HTR-8/SVneo (cell line): ENCODE measurements around the gene DHX35.
"Not testable (repeated sequence)": the region's sequence is repeated elsewhere in the genome, so short reads cannot be mapped to it uniquely, and the experiment has no call there.

Experiments
- DNase-seq: peaks from one replicate; pipeline ENCODE4 v3.0.0; 2011; ENCODE audit warnings: low spot score, mixed read lengths; ENCODE audit not compliant: insufficient read length
- FAIRE-seq: peaks from 2 replicates; lab custom pipeline; 2011; peaks lifted over from hg19 to GRCh38; lab: Jason Lieb, UNC

DHX35 gene

DNA sequence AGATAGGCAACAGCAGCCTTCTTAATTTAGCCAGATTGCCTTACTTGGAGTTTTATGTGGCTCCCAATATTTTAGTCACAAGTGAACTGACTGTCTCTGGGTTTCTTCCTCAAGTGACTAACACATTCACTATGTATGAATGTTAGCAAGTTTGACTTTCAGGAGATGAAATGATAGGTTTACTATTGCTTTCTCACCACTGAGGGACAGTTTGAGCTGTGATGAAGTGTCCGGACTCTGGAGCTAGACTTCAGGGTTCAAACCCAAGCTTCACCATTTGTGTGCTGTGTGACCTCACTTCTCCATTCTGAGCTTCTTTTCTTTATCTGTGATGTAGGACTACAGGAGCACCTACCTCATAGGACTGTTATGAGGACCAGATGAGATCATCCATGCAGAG, 8.2 kb downstream of the DHX35 start:
- peak; percentile 38 for DNase-seq

DNA sequence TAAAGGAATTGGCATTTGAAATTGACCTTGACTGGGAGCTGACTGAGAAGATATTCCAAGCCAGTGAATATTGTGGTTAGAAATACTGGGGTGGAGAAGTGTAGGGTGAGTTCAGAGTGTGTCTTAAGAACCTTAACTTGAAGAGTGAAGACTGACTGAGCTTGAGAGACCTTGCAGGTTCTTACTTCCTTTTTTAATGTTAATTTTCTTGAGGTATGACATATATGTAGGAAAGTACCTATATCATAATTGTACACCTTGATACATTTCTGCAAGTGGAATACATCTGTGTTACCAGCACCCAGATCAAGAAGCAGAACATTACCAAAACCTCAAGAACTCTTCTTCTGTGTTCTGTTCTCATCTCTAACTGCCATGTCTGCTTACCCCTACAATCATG, 11.0 kb downstream of the DHX35 start:
- DNase-seq, result no peak
- no peak for FAIRE-seq

More for the DNA sequence above, 8.2 kb downstream of the DHX35 start:
- FAIRE-seq, result no peak

DNA sequence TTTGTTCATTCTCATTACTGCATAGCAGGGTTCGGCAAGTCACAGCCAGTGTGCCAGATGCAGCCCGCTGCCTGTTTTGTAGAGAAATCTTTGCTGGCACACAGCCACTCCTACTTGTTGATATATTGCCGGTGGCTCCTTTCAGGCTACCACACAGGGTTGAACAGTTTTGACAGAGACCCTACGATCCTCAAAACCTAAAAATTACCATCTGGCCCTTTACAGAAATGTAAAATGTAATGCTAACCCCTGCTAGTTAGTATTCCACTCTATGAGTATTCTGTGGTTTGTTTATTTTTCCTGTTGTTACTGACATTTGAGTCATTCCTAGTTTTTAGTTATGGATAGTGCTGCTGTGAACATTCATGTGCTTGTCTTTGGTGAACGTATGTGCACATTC, 11.5 kb downstream of the DHX35 start:
- DNase-seq, result no peak
- peak; percentile 71 for FAIRE-seq

DNA sequence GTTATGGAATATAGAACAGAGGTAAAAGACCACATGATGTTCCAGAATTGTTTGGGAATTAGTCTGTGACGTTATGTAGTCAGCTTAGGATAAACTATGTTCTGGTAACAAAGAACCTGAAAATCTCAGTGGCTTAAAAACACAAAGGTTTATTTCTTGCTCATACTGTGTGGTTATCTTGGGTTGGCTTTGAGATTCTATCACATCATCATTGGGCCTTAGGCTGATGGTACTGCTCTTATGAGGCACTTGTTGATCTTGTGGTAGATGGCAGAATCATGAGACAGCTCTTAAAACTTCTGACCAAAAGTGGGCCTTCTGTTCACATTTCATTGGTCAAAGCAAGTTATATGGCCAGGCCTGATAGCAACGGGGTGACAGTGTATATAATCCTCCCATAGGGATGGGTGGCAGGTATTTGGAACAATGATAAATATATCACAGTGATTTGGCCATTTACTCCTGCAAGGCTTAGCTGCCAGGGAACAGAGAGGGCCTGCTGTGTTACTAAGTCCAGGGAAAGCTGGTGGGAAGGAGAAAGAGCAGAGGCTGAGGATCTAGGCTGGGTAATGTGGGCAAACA, 13.5 kb downstream of the DHX35 start:
- FAIRE-seq, result no peak
- DNase-seq, result no peak

DNA sequence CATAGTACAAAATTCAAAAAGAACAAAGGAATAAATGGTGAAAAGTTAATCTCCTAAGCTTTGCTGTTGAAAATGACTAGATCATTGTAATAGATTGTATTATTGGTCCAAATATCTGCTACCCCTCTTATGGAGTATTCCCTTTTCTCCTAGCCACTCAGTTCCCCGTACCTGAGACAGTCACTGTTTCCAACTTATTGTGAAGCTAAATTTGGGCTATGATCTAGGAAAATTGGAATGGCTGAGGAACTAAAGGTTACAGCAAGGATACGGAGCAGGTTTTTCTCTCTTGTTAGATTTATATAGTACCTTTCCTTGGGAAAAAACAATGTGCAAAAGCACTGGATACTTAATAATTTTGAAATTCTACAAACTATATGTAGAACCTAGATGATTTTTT, 17.3 kb downstream of the DHX35 start:
- DNase-seq (no peak), FAIRE-seq (no peak)

DNA sequence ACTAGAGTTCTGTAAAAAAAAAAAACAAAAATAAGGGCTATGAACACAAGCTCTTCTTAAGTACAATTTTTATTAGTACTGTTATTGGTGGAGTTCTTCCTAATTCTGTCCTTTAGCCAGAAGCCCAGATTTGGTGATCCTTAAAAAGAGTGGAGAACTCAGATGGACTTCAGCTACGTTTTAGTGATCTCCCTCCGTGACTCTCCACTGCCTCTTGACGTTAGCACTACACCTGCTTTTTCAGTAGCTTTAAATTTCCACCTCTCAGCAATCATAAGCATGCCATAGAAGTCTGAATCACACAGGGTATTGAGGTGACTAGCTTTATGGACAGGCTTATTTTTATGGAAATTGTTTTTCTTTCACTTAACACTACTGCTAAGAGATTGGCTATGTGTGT, 17.7 kb downstream of the DHX35 start:
- no peak for FAIRE-seq
- DNase-seq, result no peak

DNA sequence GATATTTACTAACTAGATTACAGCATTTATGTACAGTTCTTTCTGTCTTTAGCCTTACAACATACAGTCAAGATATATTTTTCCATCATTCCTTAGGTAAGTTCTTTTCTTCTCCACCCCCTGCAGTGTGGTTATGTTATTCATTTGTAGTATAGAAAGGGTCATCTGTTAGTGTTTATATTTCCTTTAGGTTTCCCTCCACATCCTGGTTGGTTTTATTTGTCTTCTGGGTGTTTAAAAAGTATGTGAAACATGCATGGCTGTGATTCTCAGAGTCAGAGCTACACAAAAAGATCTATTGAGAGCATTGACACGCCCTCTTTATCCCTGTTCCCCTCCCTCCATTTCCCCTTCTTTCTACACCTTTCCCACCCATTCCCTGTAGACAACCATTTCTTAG, 20.1 kb downstream of the DHX35 start:
- no peak for DNase-seq
- FAIRE-seq, result peak; percentile 67

DNA sequence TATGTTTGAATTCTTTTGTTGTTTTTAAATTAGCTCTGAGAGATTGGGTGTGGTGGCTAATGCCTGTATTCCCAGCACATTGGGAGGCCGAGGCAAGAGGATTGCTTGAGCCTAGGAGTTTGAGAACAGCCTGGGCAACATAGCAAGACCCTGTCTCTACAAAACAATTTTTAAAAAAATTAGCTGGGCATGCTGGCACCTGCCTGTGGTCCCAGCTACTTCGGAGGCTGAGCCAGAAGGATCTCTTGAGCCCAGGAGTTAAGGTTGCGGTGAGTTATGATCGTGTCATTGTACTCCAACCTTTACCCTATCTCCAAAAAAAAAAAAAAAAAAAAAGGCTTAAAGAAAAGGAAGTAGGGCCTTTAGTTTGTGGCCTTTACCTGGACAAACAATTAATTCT, 22.9 kb downstream of the DHX35 start:
- DNase-seq (no peak), FAIRE-seq (no peak)

DNA sequence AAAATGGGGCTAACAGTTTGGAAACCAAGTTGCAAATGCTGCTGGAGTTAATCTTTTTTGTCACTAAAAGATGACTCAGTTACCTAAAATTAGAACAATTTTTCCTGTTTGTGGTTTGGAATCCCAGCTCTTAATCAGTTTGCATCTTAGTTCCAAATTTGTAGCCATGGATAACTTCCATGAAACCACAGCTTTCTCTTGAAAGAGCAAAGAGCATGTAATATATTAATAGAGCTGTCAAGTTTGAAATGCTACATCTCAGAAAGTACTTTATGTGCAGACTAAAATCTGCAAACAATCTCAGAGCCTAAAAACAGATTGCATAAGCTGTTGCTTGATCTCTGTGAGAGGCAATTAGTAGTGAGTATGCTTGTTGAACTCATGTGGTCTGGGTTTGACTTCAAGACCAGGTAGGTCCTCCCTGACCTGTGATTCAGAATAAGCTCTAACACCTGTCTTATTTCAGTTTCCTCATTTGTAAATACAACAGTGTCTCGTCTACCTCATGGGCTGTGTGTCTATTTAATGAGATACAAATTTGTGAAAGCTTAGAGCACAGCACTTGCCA, 23.5 kb downstream of the DHX35 start:
- peak; percentile 92 for FAIRE-seq
- peak; percentile 56 for DNase-seq

DNA sequence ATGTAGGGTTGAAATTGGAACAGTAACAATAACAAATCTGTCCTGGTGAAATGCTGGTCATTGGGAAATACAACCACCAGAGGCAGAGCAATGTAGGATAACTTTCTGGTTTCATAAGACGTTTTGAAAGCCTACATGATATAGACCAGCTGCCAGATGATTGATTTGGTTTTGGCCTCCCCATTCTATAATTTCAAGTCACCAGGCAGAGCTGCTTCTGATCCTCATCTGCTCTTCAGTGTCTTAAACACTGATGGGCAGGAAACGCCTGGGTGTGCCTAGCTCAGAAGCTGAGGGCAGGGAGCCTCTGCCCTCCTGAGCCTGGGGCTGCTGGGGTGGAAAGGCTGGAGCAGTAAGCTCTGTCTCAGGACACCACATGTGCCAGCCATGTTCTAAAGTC, 24.5 kb downstream of the DHX35 start:
- DNase-seq (no peak), FAIRE-seq (no peak)

DNA sequence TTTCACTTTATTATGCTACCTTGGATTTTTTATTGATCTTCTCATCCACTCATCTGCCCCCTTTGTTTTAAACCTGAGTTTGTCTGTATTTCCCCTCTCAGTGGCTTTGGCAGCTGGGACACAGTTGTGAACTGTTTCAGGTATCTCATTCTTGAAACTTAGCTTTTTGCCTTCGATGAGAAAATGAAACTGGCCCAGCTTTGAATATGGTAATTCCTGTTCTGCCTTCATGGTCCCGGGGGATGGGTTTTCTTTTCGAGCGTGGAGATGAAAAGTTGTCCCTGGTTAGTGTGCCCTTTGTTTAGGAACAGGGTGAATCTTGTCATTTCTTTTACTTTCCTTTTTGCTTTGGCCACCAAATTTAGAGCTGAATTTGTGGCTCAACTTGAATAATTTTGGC, 25.6 kb downstream of the DHX35 start:
- DNase-seq (no peak), FAIRE-seq (no peak)

DNA sequence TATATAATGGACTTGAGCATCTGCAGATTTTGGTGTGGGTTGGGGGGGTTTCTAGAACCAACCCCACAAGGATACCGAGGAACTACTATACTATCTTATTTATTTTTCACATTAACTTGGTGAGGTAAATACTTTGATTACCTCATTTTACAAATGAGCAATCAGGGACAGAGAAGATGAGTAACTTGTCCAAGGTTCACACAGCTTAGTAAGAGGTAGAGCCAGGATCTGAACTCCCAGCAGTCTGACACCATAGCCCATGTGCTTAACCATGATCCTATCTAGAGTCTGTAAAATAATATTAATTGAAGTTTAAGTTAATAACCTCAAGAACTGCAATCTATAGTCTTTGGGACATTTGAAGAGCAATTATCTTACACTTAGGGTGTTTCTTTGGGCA, 28.6 kb downstream of the DHX35 start:
- FAIRE-seq, result no peak

DNA sequence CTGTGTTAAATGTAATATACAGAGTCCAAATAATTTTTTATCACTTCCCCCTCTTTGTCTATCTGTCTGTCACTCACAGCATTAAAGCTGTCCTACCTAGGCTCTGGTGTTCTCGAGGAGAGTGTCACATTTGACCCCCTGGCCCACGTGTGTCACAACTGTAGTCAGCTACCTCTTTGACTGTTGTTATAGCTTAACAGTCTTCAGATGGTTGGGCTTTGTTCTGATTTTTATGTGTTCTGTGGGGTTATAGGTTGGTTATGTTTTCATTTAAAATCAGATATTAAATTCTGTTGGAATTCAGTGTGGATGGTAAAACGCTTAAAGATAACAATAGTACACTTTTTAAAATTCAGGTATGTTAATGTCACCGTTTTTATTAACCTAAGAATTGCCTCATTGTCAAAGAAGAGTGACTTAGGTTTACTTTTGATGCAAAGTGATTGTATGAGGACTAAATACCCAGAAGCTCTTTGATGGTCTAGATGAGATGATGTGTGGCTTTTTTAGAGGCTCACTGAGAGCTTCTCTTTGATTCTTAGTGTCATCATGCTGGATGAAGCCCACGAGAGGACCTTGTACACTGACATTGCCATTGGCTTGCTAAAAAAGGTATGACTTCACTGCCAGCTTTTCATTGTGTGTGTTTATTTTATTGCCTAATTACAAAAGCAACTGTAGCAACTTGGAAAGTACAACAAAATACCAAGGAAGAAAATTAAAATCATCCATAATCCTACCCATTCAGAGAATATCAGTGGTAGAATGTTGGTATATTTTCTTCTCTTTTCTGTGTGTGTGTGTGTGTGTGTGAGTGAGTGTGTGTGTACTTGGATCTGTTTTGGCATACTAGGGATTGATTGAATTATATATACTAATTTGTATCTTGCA, 29.9 kb downstream of the DHX35 start:
- peak; percentile 70 for FAIRE-seq
- DNase-seq, result no peak

More for the DNA sequence above, 28.6 kb downstream of the DHX35 start:
- no peak for DNase-seq

DNA sequence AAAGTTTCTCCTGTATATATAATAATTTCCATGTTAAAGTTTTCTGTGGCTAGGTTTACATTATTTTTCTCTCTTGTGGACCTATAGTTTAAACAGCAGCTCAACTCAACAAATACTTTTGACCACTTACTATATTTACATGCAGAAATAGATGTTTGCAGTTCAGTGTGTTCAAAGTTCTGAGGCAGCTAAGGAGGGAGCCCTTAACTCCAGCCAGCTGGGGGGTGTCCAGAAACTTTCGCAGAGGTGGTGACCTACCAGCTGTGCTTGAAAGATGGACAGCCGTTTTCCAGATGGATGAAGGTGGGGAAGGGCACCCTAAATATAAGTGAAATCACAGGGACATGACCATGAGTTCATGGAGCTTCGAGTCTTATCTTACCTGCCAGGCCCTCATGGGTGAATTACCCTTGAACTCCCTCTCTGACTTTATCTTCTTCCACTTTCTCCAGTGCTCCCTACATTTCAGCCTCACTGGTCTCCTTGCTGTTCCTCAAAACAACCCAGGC, 33.4 kb downstream of the DHX35 start:
- FAIRE-seq, result no peak
- no peak for DNase-seq

DNA sequence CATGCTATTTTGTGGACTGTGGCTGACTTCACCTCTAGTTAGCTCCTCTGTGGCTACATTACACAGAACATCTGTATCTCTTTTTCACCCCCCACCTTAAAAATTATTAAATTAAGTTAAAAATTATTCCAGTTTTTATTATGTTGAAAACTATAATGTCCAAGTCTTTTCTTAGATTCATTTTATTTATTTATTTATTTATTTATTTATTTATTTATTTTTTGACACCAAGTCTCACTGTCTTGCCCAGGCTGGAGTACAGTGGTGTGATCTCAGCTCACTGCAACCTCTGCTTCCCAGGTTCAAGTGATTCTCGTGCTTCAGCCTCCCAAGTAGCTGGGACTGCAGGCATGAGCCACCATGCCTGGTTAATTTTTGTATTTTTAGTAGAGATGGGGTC, 34.7 kb downstream of the DHX35 start:
- not testable (repeated sequence) for DNase-seq, FAIRE-seq

DNA sequence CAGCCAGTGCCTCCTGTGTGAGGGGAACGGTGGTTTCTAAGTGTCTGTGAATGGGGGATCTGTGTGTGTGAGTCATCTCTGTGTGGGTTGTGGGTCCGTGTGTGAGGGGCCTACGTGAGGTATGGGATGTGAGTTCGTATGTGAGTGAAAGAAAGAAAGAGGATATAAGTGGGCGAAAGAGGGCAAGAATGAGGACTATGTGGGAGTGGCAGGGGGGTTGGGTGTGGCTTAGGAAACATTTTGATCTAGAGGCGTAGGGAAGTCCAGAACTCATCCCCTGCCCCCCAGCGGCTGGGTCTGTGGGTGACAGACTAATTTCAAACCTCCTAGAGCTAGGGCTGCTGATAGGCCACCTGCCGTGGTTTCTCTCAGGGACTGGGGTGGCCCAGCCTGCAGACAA, 35.5 kb downstream of the DHX35 start:
- peak; percentile 20 for FAIRE-seq

DNA sequence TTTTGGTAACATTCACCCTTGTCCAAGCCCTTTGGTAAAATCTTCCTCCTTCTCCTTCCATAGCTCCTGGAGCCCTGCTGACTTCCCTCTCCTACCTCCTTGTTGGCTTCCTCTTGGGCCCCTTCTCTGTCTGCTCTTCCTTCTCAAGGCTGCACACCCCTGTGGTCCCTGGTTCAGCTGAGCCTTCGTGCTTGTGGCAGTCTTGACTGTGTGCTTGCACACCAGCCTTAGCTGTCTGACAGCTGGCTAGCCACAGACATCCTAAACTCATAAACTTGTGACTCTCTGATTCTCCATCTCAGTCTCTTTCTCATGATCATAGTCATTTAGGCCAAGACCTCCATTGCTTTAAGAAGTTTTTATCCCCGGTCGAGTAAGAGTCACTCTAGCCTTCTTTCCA, 37.1 kb downstream of the DHX35 start:
- FAIRE-seq (no peak), DNase-seq (no peak)

More for the DNA sequence above, 35.5 kb downstream of the DHX35 start:
- DNase-seq, result no peak

DNA sequence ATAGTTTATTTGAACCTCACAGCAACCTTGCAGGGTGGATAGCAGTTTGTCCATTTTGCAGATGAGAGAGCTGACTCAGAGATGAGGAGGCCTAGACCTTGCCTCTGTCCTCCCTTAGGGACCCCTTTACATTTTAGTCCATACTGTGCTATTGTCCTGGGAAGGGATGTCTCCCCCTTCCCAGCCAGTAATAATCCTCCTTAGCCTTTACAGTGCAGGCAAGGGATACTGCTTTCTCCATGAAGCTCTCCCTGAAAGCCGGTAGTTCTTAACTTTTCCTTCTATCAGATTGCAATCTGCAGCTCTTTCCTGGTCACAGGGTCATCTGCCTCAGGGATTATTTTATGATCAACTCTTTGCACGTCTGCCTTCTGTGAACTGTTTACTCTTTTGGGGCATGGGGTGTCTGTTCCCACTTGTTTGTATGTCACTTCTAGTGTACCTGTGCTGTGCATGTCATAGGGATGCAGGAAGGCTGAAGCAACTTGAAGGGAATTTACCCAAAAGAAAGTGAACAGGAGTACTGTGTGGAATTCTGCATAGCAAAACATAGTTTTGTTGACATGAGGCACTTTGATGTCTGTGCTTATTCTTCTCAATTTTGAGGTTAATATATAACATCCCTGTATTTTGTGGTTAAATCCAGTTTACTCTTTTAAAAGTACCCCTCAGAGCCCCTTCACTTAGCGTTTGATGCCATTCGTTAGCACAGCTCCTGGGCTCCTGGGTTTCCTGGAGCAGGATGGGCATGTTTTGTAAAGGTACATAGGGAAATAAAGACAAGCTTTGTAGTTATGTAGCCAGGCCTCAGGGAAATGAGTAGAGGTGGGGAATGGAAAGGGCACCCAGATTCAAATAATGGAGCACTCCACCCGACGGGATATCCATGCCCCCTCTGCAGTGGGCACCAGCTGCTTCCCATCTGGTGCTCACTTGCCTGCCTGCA, 38.1 kb downstream of the DHX35 start:
- DNase-seq, result no peak
- no peak for FAIRE-seq

DNA sequence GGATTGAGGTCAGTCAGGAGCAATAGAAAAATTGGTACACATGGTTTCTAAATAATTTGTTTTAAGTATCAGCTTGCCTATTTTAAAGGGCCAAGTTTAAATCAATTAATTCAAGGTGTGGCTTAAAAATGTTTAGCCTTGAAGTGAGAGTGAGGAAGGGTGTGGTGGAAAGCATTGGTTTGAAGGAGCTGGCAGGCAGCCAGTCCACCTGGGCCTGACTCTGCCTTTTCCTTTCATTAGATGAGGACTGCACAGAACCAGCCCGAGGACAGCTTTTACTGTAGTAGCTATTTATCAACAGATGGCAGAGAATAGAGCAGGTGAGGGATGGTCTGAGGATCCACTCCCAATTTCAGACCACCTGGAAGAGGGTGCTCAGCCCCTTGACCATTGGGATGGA, 42.4 kb downstream of the DHX35 start:
- DNase-seq, result no peak
- FAIRE-seq, result peak; percentile 54

DNA sequence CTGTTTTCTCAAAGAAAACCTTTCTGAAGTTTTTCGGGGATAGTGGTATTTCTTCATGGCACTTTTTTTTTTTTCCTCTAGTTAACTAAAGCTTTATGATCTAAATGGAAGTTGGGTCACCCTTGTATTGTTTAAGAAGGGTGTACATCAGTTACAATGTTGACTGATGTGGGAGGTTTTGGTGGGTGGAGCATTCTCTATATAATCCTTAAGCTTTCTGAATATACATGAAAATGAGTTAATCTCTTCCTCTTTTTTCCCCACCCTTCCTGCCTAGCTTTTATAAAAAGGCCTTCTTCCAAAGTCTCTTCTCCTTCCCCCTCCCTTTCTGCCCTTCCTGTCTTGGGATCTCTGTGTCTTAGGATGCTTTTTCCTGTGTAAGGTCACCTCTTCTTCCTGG, 47.2 kb downstream of the DHX35 start:
- FAIRE-seq (no peak), DNase-seq (no peak)
